Measurements from ENCODE around the gene SPP1.

- no peak for TF ChIP-seq CTCF (IDR thresholded peaks at IDR 0.05)
- TF ChIP-seq POLR2AphosphoS5 (IDR thresholded peaks at IDR 0.05): no peak
These were observed 19.9 kb downstream of the SPP1 start for GRCh38 chr4:87995435-87995834.

Data from sigmoid colon (tissue), 4 donors.